ENCODE results near the gene ZG16. TPM values are rescaled to one million over a fixed set of nuclear protein-coding genes. Genes with fewer than 3 reads are reported as not detected.

Gene ZG16
- total and polyA plus RNA-seq, 9 of the 15 experiments (the other 6 are each of a cell fraction or from before 2014, with no cell fraction given) = 0.04 TPM; not detected in 8

DNA sequence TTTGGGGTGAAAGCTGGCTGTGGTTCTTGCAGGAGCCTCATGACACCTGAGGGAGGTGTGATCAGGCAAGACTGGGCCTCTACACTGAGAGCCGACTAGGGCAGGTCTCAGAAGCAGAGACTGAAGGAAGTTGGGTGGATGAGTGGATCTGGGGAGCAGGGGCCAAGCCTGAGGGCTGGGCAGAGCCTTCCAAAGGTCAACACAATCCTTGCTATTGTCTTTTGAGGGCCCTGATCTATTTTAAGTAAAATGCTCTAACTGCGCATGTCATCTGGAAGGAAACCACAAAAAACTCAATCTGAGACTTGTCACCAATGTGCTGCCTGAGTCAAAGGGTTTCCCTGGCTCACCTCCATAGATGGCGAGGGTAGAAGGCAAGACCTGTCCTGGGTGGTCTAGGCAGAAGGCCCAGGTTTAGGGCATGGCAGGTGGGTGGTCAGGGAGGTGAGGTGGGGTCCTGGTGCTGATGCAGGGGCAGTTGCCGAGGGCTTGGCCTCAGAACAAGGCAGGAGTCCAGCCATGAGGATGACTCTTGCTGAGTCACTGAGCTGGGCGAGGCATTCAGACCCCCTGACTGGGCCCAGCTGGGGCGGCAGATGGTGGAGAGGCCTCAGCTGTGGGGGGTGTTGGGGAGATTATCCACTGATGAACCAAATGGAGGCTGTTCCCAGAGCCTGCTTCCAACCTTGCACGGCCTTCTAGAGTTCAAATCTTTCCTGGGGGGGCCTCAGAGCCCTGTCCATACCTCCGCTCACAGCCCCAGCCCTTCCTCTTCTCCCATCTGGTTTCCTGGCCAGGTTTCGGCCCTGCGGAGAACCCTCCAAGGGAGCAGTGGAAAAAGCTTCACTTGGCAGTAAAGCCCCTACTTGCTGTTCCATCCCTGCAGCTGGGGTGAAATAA lies 47.3 kb downstream of the ZG16 start (continued):
- TF ChIP-seq, protein P1, sequence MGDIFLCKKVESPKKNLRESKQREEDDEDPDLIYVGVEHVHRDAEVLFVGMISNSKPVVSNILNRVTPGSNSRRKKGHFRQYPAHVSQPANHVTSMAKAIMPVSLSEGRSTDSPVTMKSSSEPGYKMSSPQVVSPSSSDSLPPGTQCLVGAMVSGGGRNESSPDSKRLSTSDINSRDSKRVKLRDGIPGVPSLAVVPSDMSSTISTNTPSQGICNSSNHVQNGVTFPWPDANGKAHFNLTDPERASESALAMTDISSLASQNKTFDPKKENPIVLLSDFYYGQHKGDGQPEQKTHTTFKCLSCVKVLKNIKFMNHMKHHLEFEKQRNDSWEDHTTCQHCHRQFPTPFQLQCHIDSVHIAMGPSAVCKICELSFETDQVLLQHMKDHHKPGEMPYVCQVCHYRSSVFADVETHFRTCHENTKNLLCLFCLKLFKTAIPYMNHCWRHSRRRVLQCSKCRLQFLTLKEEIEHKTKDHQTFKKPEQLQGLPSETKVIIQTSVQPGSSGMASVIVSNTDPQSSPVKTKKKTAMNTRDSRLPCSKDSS (IDR thresholded peaks at IDR 0.05; ENCODE audit: low read depth, partially characterized antibody) = no peak
- TF ChIP-seq MAZ (CRISPR knock-in tag; conservative IDR thresholded peaks at IDR 0.05 in 1 of 2, IDR thresholded peaks at IDR 0.05 in 1 of 2) = no peak
- TF ChIP-seq SMC3 (conservative IDR thresholded peaks at IDR 0.05; ENCODE audit: insufficient read depth, low read depth, low read length) = no peak
- TF ChIP-seq, protein P2, sequence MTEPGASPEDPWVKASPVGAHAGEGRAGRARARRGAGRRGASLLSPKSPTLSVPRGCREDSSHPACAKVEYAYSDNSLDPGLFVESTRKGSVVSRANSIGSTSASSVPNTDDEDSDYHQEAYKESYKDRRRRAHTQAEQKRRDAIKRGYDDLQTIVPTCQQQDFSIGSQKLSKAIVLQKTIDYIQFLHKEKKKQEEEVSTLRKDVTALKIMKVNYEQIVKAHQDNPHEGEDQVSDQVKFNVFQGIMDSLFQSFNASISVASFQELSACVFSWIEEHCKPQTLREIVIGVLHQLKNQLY (CRISPR knock-in tag; conservative IDR thresholded peaks at IDR 0.05) = no peak
- TF ChIP-seq SRSF1 (IDR thresholded peaks at IDR 0.05; ENCODE audit: low read depth, low read length) = no peak
- TF ChIP-seq NRF1 (conservative IDR thresholded peaks at IDR 0.05 in 1 of 2, IDR thresholded peaks at IDR 0.05 in 1 of 2) = peak; percentile 73 to 78
- no peak for TF ChIP-seq ARHGAP35 (IDR thresholded peaks at IDR 0.05; ENCODE audit: partially characterized antibody)
- peak; percentile 57 for TF ChIP-seq ZNF316 (IDR thresholded peaks at IDR 0.05)
- TF ChIP-seq MED1 (CRISPR knock-in tag; IDR thresholded peaks at IDR 0.05; ENCODE audit: borderline replicate concordance) = no peak
- TF ChIP-seq C11orf30 (IDR thresholded peaks at IDR 0.05; ENCODE audit: low read depth) = peak; percentile 72
- TF ChIP-seq, protein P3, sequence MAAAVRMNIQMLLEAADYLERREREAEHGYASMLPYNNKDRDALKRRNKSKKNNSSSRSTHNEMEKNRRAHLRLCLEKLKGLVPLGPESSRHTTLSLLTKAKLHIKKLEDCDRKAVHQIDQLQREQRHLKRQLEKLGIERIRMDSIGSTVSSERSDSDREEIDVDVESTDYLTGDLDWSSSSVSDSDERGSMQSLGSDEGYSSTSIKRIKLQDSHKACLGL (CRISPR knock-in tag; IDR thresholded peaks at IDR 0.05; ENCODE audit: borderline replicate concordance, poor library complexity, severe bottlenecking) = no peak
- no peak for TF ChIP-seq ILF3 (IDR thresholded peaks at IDR 0.05; ENCODE audit: borderline replicate concordance)
- TF ChIP-seq ATF1 (CRISPR knock-in tag; IDR thresholded peaks at IDR 0.05) = no peak
- TF ChIP-seq ATF1 (tag; IDR thresholded peaks at IDR 0.05) = no peak
- no peak for TF ChIP-seq ZNF436 (CRISPR knock-in tag; IDR thresholded peaks at IDR 0.05)
- TF ChIP-seq ZNF311 (CRISPR knock-in tag; IDR thresholded peaks at IDR 0.05) = no peak
- 0 out of 2 replicates have a peak, but pooled peaks have one; percentile 21 for TF ChIP-seq RBFOX2 (IDR thresholded peaks at IDR 0.05; ENCODE audit: low read depth, low read length)
- TF ChIP-seq MTA1 (IDR thresholded peaks at IDR 0.05; ENCODE audit: borderline replicate concordance) = no peak
- no peak for TF ChIP-seq ZNF780A (CRISPR knock-in tag; IDR thresholded peaks at IDR 0.05)
- no peak for TF ChIP-seq FOXK2 (conservative IDR thresholded peaks at IDR 0.05 in 1 of 2, IDR thresholded peaks at IDR 0.05 in 1 of 2; ENCODE audit: low read depth in 2 of 2)
- TF ChIP-seq ZFP1 (CRISPR knock-in tag; IDR thresholded peaks at IDR 0.05) = no peak
- TF ChIP-seq, protein P4, sequence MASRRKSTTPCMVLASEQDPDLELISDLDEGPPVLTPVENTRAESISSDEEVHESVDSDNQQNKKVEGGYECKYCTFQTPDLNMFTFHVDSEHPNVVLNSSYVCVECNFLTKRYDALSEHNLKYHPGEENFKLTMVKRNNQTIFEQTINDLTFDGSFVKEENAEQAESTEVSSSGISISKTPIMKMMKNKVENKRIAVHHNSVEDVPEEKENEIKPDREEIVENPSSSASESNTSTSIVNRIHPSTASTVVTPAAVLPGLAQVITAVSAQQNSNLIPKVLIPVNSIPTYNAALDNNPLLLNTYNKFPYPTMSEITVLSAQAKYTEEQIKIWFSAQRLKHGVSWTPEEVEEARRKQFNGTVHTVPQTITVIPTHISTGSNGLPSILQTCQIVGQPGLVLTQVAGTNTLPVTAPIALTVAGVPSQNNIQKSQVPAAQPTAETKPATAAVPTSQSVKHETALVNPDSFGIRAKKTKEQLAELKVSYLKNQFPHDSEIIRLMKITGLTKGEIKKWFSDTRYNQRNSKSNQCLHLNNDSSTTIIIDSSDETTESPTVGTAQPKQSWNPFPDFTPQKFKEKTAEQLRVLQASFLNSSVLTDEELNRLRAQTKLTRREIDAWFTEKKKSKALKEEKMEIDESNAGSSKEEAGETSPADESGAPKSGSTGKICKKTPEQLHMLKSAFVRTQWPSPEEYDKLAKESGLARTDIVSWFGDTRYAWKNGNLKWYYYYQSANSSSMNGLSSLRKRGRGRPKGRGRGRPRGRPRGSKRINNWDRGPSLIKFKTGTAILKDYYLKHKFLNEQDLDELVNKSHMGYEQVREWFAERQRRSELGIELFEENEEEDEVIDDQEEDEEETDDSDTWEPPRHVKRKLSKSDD (conservative IDR thresholded peaks at IDR 0.05; ENCODE audit: low read length) = no peak
- TF ChIP-seq U2AF1 (optimal IDR thresholded peaks at IDR 0.05; ENCODE audit: low read depth, low read length) = no peak
